ENCODE data around the gene IFNK.

GRCh38 chr9:27541740-27542139 lies 17.6 kb downstream of the IFNK start:
- no peak for TF ChIP-seq CTCF (conservative IDR thresholded peaks at IDR 0.05; ENCODE audit: low read depth, low read length)
- no peak for TF ChIP-seq EZH2 (IDR thresholded peaks at IDR 0.05; ENCODE audit: low read length, unreplicated experiment)
- no peak for TF ChIP-seq EZH2phosphoT487 (IDR thresholded peaks at IDR 0.05; ENCODE audit: borderline replicate concordance, low read length)

Measured in PC-3 (cell line).